GM19035 (cell line): ENCODE results near the gene SUMO3.

Experiments
- ATAC-seq: cut with Tn5 transposase; IDR thresholded peaks from one replicate; pipeline ENCODE4 v1.9.1; 2021; ENCODE audit not compliant: unreplicated experiment

Gene SUMO3

GRCh38 chr21:44762221-44763049 lies 55.4 kb downstream of the SUMO3 start:
- no peak for ATAC-seq

GRCh38 chr21:44761747-44762208 lies 56.1 kb downstream of the SUMO3 start:
- ATAC-seq = no peak

- ATAC-seq = no peak
Measured at GRCh38 chr21:44761011-44761729, 56.7 kb downstream of the SUMO3 start.

- ATAC-seq = no peak
Measured at GRCh38 chr21:44760376-44760775, 57.5 kb downstream of the SUMO3 start.

- ATAC-seq = no peak
Measured at GRCh38 chr21:44759628-44760285, 58.1 kb downstream of the SUMO3 start.

GRCh38 chr21:44758781-44759627 lies 58.9 kb downstream of the SUMO3 start:
- no peak for ATAC-seq

GRCh38 chr21:44758141-44758561 lies 59.7 kb downstream of the SUMO3 start:
- ATAC-seq = no peak

- ATAC-seq = no peak
Measured at GRCh38 chr21:44757731-44758130, 60.1 kb downstream of the SUMO3 start.

- ATAC-seq = no peak
Measured at GRCh38 chr21:44756423-44757185, 61.3 kb downstream of the SUMO3 start.
